Bladder microvascular endothelial cell (primary cell): Measurements from ENCODE around the gene CACNB2. TPM values are rescaled to one million over a fixed set of nuclear protein-coding genes. Genes with fewer than 3 reads are reported as not detected.

Experiments
- total RNA-seq: library from RNA; depleted of rRNA; stranded (reverse); fragments of >200 nt; gene quantifications from 2 replicates; pipeline ENCODE4 v1.2.3, GENCODE V29; 2014

Gene CACNB2
- total RNA-seq, result not detected in 2 replicates

DNA sequence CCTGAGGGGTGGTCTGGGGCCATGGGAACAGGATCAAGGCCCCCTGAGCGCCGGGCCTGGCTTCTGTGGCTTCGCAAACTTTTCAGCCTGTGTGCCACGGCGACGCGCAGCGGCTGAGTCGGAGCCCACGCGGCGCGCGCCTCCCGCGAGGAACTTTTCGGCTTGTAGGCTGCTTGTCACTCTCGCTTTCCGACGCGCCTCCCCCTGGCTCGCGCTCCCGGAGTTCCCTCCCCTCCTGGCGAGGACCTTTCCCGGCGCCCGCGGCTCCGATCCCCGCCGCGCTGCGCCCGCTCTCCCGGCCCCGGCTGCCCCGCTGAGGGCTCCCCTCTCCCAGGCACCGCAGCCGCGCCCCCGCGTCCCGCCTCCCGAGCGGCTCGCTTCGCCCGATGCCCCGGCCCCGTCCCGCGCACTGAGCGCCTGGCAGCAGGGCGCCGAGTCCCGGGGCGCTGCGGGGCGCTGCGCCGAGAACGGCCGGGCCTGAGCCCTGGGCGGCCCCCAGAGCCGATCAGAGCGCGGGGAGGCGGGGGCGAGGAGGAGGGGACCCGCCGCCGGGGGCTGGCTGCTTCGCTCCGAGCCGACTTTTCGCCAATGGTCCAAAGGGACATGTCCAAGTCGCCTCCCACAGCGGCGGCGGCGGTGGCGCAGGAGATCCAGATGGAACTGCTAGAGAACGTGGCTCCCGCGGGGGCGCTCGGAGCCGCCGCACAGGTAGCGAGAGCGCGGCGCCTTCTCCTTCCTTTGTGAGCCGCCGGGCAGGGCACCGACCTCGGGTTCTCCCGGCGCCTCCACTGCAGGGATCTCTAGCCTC, at the start of gene CACNB2:
TSS of gene CACNB2 (plus strand) at position 276 of the 808 bp plus-strand sequence.

Other genes starting within 250 kb of the CACNB2 start
- gene SLC39A12, start 188.5 kb upstream of the CACNB2 start, total RNA-seq, result not detected in 2 replicates